HepG2 (cell line): ENCODE measurements around the gene CD274.

Experiments used
- ASH2L ChIP-seq: fragments of 300-600, 200-600 bp; sonication (generic); IDR thresholded peaks from 2 replicates; pipeline ENCODE4 v1.7.0; 2017; ENCODE audit warnings: low read depth, mild to moderate bottlenecking, moderate library complexity, mixed read lengths, low read length; ENCODE audit not compliant: insufficient read length
- CTCF ChIP-seq: sonication (generic); formaldehyde crosslinking; IDR thresholded peaks from 2 replicates; pipeline ENCODE4 v1.5.0; 2020; ENCODE audit warnings: mild to moderate bottlenecking, missing genetic modification reagents, moderate library complexity
- E2F1 ChIP-seq: sonication (generic); formaldehyde crosslinking; IDR thresholded peaks from 2 replicates; pipeline ENCODE4 v1.5.0; 2020; ENCODE audit warnings: missing genetic modification reagents
- MEF2D ChIP-seq: sonication (generic); formaldehyde crosslinking; IDR thresholded peaks from 2 replicates; pipeline ENCODE4 v1.5.1; 2020; ENCODE audit warnings: mild to moderate bottlenecking, missing genetic modification reagents
- POLR2AphosphoS5 ChIP-seq: IDR thresholded peaks from 2 replicates; pipeline ENCODE4 v1.6.1; 2012; ENCODE audit warnings: low read depth, low read length
- SMARCE1 ChIP-seq: fragments of 450-650 bp; IDR thresholded peaks from 2 replicates; pipeline ENCODE4 v1.6.1; 2017; ENCODE audit warnings: borderline replicate concordance
- TAF1 ChIP-seq: sonication (generic); formaldehyde crosslinking; IDR thresholded peaks from 2 replicates; pipeline ENCODE4 v1.4.0; 2020; ENCODE audit warnings: missing genetic modification reagents
- ZFP36L1 ChIP-seq: sonication (generic); formaldehyde crosslinking; IDR thresholded peaks from 2 replicates; pipeline ENCODE4 v1.8.0; 2022; ENCODE audit warnings: mild to moderate bottlenecking, missing genetic modification reagents, moderate library complexity
- ZMYM4 ChIP-seq: sonication (generic); formaldehyde crosslinking; IDR thresholded peaks from 2 replicates; pipeline ENCODE4 v1.8.1; 2023; ENCODE audit warnings: mild to moderate bottlenecking, missing genetic modification reagents
- ZNF567 ChIP-seq: sonication (generic); formaldehyde crosslinking; IDR thresholded peaks from 2 replicates; pipeline ENCODE4 v1.8.1; 2023; ENCODE audit warnings: mild to moderate bottlenecking, missing genetic modification reagents, borderline replicate concordance
- ZNF674 ChIP-seq: sonication (generic); formaldehyde crosslinking; IDR thresholded peaks from 2 replicates; pipeline ENCODE4 v1.5.0; 2020; ENCODE audit warnings: low read depth, mild to moderate bottlenecking, missing genetic modification reagents
- ZNF687 ChIP-seq: sonication (generic); formaldehyde crosslinking; IDR thresholded peaks from 2 replicates; pipeline ENCODE4 v1.5.1; 2020; ENCODE audit warnings: mild to moderate bottlenecking, missing genetic modification reagents, moderate library complexity

GRCh38 chr9:5448461-5449435, 1.6 kb upstream of the CD274 start:
- TF ChIP-seq ZMYM4 (CRISPR knock-in tag), result no peak
- no peak for TF ChIP-seq CTCF (CRISPR knock-in tag)
- no peak for TF ChIP-seq MEF2D
- TF ChIP-seq ZNF567, result no peak
- TF ChIP-seq ZNF687, result no peak
- TF ChIP-seq ZFP36L1 (CRISPR knock-in tag), result no peak
- TF ChIP-seq ZNF674, result no peak
- TF ChIP-seq POLR2AphosphoS5, result no peak
- no peak for TF ChIP-seq ASH2L
- TF ChIP-seq E2F1, result no peak
- TF ChIP-seq TAF1 (CRISPR knock-in tag), result no peak
- no peak for TF ChIP-seq SMARCE1
